ENCODE measurements around the gene SRP54.
"Not testable (repeated sequence)": the region's sequence is repeated elsewhere in the genome, so short reads cannot be mapped to it uniquely, and the experiment has no call there.

Gene SRP54

GRCh38 chr14:34985740-34986139, 2.9 kb downstream of the SRP54 start:
- DNase-seq: no peak

GRCh38 chr14:34987180-34987579, 4.4 kb downstream of the SRP54 start:
- DNase-seq: no peak

GRCh38 chr14:34989762-34990161, 7.0 kb downstream of the SRP54 start:
- DNase-seq: no peak

DNA sequence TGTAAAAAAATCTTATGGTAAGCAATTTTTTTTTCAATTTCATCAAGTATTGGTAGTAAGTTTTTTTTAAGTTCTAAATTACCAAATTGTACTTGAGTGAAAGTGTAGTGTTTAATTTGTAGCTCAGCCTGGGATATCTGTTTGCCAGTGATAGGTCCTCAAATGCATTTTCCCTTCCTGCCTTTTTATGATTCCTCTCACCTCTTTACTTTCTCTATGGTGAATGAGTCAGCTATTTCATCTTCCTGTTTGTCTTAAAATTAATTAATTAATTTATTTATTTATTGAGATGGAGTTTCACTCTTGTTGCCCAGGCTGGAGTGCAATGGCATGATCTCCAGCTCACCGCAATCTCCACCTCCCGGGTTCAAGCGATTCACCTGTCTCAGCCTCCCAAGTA, 10.6 kb downstream of the SRP54 start:
- no peak for DNase-seq

GRCh38 chr14:34994668-34995067, 11.9 kb downstream of the SRP54 start:
- no peak for DNase-seq

DNA sequence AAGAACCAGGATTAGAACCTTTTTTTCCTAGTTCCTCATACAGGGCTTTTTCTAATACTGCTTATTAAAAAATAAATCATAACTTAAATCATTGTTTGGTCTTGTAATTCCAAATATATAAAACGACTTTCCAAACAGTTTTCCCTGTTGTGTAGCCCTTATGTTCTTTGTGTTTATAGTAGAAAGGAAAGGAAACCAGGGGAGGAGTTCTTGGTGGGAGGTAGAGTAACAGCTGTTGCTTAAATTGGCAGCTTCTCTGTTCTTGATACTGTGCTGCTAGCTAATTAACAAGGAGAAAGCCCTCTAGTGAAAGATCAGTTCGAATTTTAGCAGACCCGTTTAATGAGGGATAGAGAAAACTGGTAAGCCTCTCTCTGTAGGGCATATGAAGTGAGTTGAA, 15.0 kb downstream of the SRP54 start:
- peak; percentile 20 for DNase-seq

DNA sequence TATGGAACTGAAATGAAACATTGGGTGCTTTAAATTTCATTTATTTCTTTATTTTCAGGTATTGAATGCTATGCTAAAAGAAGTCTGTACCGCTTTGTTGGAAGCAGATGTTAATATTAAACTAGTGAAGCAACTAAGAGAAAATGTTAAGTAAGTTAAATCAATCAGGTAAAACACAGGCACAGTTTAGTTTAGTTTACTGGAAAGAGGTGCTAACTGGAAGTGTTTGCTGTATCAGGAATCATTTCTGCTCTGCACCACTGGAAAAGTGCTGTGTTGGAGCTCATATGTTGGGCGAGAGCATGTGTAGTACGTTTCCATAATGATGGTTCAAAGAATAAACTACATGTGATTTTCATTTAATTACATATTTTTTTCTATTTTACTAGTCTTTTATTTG, 16.7 kb downstream of the SRP54 start:
- DNase-seq: no peak

DNA sequence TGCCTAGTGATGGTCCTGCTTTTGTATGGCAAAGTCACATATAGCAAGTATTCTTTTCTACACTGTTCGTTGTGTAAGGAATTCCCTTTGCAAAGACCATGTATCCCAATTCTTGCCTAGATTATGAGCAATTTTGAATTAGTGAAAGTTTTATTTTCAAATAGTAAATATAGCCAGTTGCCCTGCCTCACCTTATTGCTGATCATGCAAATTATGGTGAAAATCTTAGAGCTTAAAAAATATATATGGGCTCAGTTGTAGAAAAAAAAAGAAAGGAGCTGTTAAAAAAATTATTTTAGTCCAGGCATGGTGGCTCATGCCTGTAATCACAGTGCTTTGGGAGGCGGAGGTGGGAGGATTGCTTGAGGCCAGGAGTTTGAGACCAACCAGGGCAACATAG, 18.8 kb downstream of the SRP54 start:
- no peak for DNase-seq

- DNase-seq: no peak
Measured at GRCh38 chr14:35004839-35005238, 22.0 kb downstream of the SRP54 start.

GRCh38 chr14:35016568-35016967, 33.8 kb downstream of the SRP54 start:
- no peak for DNase-seq

DNA sequence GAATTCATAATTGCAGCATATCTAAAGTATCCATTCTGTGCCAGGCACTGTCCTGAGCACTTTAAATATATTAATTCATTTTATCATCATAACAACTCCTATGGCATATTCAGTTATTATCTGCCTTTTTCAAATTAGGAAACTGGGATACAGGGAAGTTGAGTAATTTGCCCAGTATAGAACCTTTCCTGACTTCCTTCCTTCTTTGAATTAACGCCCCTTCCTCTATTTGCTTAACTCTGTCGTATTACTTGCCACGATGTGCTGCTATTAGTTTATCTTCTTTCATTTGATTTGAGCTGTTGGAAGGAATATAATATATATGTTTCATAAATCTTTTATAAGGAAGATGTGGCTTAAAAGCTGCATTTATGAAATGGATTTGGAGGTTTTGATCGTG, 37.9 kb downstream of the SRP54 start:
- no peak for DNase-seq

DNA sequence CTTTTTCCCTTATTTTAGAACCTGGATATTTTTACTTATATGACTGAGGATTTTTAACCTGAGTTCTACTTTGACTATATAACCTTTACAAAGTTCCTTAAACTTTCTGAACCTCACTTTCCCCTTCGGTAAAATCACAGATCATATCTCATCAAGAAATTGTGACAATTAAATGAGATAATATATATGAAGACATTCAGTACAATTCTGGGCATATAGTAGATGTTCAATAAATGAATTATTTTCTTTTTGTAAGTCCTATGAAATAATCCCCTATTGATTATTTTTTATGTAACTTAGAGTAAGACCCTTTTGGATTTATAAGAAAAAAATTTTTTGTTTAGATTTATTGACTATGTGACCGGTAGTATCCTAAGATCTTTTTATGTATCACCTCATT, 45.6 kb downstream of the SRP54 start:
- DNase-seq: no peak

GRCh38 chr14:35032562-35032961, 49.8 kb downstream of the SRP54 start:
- DNase-seq: no peak

- no peak for DNase-seq
Measured at GRCh38 chr14:35034440-35034833, 51.6 kb downstream of the SRP54 start.

DNA sequence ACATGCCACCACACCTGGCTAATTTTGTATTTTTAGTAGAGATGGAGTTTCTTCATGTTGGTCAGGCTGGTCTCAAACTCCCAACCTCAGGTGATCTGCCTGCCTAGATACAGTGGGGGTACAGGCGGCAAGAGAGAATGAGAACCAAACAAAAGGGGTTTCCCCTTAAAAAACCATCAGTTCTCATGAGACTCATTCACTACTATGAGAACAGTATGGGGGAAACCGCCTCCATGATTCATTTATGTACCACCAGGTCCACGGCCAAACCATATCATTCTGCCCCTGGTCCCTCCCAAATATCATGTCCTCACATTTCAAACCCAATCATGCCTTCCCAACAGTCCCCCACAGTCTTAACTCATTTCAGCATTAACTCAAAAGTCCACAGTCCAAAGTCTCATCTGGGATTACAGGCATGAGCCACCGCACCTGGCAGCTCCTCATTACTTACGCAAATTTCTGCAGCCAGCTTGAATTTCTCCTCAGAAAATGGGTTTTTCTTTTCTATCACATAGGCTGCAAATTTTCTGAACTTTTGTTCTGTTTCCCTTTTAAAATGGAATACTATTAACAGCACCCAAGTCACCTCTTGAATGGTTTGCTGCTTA, 52.3 kb downstream of the SRP54 start:
- DNase-seq: not testable (repeated sequence)

GRCh38 chr14:35038312-35038711, 55.5 kb downstream of the SRP54 start:
- DNase-seq: not testable (repeated sequence)

DNA sequence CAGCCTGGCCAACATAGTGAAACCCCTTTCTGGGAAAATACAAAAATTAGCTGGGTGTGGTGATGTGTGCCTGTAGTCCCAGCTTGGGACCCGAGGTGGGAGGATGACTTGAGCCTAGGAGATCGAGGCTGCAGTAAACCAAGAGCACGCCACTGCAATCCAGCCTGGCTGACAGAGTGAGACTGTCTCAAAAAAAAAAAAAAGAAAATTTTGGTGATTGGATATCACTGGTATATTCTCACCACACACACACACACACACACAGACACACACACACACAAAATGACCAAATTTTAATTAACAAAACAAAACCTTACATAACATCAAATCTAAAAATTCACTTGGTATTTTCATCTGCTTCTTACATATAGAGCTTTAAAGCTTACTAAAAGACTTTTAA, 59.8 kb downstream of the SRP54 start:
- DNase-seq: no peak

GRCh38 chr14:35043046-35043445, 60.3 kb downstream of the SRP54 start:
- DNase-seq: no peak

DNA sequence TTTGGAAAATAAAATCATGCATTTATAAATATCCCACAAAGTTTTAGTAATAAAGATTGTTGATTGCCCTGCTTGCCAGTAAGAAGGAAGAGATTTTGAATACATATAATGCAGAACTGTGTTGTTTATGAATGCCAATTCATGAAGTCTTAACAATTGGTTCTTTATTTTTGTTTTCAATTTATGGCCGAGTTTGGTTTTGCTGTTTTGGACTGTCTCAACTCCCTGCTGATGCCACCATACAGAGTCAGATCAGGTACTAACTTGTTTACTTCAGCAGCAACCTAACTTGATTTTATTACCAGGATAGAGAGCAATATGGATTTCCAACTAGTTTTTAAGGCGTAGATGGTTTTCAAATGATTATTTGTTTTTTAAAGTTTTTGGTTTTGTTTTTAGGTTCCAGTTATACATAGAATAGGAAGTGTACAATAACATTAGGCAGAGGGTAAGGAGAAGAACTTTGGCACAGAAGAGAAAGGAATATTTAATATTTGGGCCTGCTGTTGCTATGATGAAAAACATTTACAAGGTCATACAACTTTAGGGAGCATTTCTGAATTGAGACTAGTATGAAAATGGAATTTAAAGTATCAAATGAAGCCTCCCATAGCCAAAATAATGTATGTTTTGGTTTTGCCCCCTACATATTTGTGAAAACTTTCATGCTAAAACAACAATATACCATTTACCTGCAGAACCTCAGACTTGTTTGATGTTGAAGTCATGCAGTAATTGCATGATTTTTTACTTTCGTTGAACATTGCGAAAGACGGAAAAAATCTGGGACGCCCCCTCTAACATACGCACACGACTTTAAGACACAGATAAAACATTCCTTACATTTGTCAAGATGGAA, 62.4 kb downstream of the SRP54 start:
- DNase-seq: no peak

- no peak for DNase-seq
Measured at GRCh38 chr14:35045798-35046047, 62.9 kb downstream of the SRP54 start.

GRCh38 chr14:35046048-35046750, 63.4 kb downstream of the SRP54 start, which contains the start of gene FAM177A1:
Gene FAM177A1 (plus strand): TSS chr14:35046272. CDS start chr14:35046464, 192 bp downstream.
- peak; percentile 100 for DNase-seq

DNA sequence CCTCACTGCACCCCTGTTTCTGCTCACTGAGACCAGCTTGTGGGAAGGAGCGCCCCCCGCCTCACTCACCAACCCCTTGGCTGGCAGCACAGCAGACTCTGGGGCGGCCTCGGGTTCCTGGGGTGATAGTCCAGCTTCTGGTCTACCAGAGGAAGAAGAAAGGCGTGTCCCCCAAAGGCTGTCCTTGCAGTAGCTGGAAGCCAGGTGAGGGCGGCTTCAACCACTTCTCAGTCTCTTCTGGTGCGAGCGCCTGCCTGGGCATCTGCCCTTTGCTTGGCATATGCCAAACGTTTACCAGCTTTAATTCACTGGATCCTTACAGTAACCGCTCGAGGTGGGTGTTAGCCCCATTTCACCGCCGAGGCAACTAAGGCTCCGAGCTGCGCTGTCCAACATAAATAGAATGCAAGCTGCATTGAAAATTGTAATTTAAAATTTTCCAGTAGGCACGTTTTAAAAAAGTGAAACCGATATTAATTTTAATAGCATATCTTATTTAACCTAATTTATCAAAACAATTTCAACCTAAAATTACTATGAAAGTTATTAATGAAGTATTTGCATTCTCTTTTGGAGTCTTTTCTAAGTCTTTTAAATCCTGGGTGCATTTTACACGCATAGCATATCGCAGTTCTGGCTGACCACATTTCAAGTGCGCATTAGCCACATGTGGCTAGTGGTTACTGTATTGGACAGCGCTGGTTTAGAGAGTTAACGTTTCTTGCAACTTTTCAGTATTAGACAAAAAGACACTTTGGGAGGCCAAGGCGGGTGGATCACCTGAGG, 64.2 kb downstream of the SRP54 start:
- DNase-seq: peak; percentile 82

DNA sequence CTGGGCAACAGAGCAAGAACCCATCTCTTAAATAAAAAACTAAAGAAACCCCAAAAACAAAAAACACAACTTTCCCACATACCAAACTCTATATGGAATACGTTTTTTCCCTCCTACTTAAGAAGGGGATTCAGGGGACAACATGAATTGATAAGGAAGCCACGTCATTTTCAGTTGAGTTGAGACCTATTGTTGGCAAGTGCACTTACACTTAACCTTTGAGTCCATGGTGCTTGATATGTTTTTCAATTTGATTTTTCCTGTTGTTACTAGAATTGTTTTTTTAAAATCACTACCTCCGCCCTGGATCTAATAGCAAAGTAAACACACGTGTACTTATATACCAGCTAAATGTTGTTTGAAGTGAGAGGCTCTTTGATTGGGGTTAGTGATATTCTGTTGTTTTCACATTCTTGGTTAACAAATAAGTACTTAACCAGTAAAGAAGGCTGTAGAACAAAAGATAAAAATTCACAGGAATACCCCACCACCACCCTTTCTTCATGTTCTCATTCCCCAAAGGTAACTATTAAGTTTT, 65.3 kb downstream of the SRP54 start:
- peak; percentile 94 for DNase-seq

Data from NCI-H2029 (cell line).